ENCODE measurements around the gene MAP3K9. TPM values are rescaled to one million over a fixed set of nuclear protein-coding genes. Genes with fewer than 3 reads are reported as not detected.
"Not testable (repeated sequence)": the region's sequence is repeated elsewhere in the genome, so short reads cannot be mapped to it uniquely, and the experiment has no call there.

Gene MAP3K9
- total RNA-seq: 1 to 10 TPM; 1.6 to 2.5 (median 2.2) TPM
- polyA plus RNA-seq: 1.4 TPM
- long read RNA-seq, donor 1, partial matches to known transcripts: 1 of 3 reads
- long read RNA-seq, donor 1, other reads (novel, unspliced or antisense): 2 of 3 reads
- long read RNA-seq, donor 2: 0 reads
- long read RNA-seq, donor 3, partial matches to known transcripts: 0 of 4 reads
- long read RNA-seq, donor 3, other reads (novel, unspliced or antisense): 4 of 4 reads
- long read RNA-seq, donor 4, partial matches to known transcripts: 1 of 1 reads
- long read RNA-seq, donor 4, other reads (novel, unspliced or antisense): 0 of 1 reads

- peaks cover 2% of the 10 kb centered on the region for H3K4me1 ChIP-seq (ENCODE audit: control insufficient read depth, insufficient read depth, low read length)
- H3K9me3 ChIP-seq (ENCODE audit: control insufficient read depth, low read length): no peaks in the 10 kb centered on the region
- no peaks in the 10 kb centered on the region for H3K27me3 ChIP-seq (ENCODE audit: control insufficient read depth, insufficient read depth)
- no peak within 1 kb of the TSS for H3K27ac ChIP-seq (ENCODE audit: low read length)
- DNase-seq (peak; percentile 82 to 94 (median 93)), ATAC-seq (peak; percentile 96 to 97)
- 2% methylated on average over 89 of the region's 89 CpGs for WGBS
- intact Hi-C loops (cut with DNase I): loop anchor here in 2 of 4 donors (10.0 kb wide), 2 partner anchors 95 to 185 kb away; no protein-coding TSS in a partner anchor
- peak within 1 kb of the TSS; percentile 64 for H3K4me3 ChIP-seq (ENCODE audit: low read length)
Measured at GRCh38 chr14:70809225-70810219, at the start of gene MAP3K9. MAP3K9 (minus strand) TSS chr14:70809513; CDS start chr14:70809171, 342 bp downstream.

- WGBS: 86% methylated on average over 5 of the region's 5 CpGs
- H3K27ac ChIP-seq (ENCODE audit: low read length): no peak overlapping the region
- H3K9me3 ChIP-seq (ENCODE audit: control insufficient read depth, low read length): no peaks in the 10 kb centered on the region
- no peak overlapping the region for H3K4me3 ChIP-seq (ENCODE audit: low read length)
- no peak for DNase-seq
- H3K4me1 ChIP-seq (ENCODE audit: control insufficient read depth, insufficient read depth, low read length): no peaks in the 10 kb centered on the region
- ATAC-seq: no peak
- H3K27me3 ChIP-seq (ENCODE audit: control insufficient read depth, insufficient read depth): no peaks in the 10 kb centered on the region
- intact Hi-C loops (cut with DNase I): no loop called here
Measured at GRCh38 chr14:70858641-70859040, 49.3 kb upstream of the MAP3K9 start.

DNA sequence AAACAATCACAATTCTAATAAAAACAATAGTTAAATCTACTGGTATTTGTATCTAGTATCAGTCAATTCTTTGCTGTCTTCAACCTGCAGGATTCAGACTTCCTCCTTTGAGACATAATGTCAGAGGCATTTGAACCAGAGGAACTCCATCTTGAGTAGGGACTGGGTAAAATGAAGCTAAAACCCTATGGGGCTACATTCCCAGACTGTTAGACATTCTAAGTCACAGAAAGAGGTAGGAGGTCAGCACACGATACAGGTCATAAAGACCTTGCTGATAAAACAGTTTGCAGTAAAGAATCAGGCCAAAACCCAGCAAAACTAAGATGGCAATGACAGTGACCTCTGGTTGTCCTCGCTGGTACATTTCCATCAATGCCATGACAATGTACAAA, 48.2 kb upstream of the MAP3K9 start:
- Histone ChIP-seq H3K4me3 (ENCODE audit: low read length) (no peak overlapping the region), H3K27ac (ENCODE audit: low read length) (no peak overlapping the region), H3K4me1 (ENCODE audit: control insufficient read depth, insufficient read depth, low read length) (no peaks in the 10 kb centered on the region), H3K9me3 (ENCODE audit: control insufficient read depth, low read length) (no peaks in the 10 kb centered on the region), H3K27me3 (ENCODE audit: control insufficient read depth, insufficient read depth) (no peaks in the 10 kb centered on the region)
- intact Hi-C loops (cut with DNase I): no loop called here
- ATAC-seq: no peak
- 95% methylated on average over 2 of the region's 2 CpGs for WGBS
- DNase-seq: no peak

- ATAC-seq (no peak), DNase-seq (no peak)
- no peak overlapping the region for H3K27ac ChIP-seq (ENCODE audit: low read length)
- H3K9me3 ChIP-seq (ENCODE audit: control insufficient read depth, low read length): no peaks in the 10 kb centered on the region
- WGBS: 82% methylated on average over 2 of the region's 2 CpGs
- H3K4me1 ChIP-seq (ENCODE audit: control insufficient read depth, insufficient read depth, low read length): no peaks in the 10 kb centered on the region
- intact Hi-C loops (cut with DNase I): no loop called here
- no peak overlapping the region for H3K4me3 ChIP-seq (ENCODE audit: low read length)
- H3K27me3 ChIP-seq (ENCODE audit: control insufficient read depth, insufficient read depth): no peaks in the 10 kb centered on the region
Measured at GRCh38 chr14:70856851-70857495, 47.7 kb upstream of the MAP3K9 start.

GRCh38 chr14:70855486-70855885, 46.2 kb upstream of the MAP3K9 start:
- intact Hi-C loops (cut with DNase I): no loop called here
- Histone ChIP-seq H3K4me3 (ENCODE audit: low read length) (no peak overlapping the region), H3K27me3 (ENCODE audit: control insufficient read depth, insufficient read depth) (no peaks in the 10 kb centered on the region), H3K9me3 (ENCODE audit: control insufficient read depth, low read length) (no peaks in the 10 kb centered on the region), H3K4me1 (ENCODE audit: control insufficient read depth, insufficient read depth, low read length) (no peaks in the 10 kb centered on the region), H3K27ac (ENCODE audit: low read length) (no peak overlapping the region)
- no peak for ATAC-seq
- no peak for DNase-seq
- 56% methylated on average over 5 of the region's 5 CpGs for WGBS

GRCh38 chr14:70853658-70854057, 44.3 kb upstream of the MAP3K9 start:
- H3K4me3 ChIP-seq (ENCODE audit: low read length); ATAC-seq; H3K27ac ChIP-seq (ENCODE audit: low read length); H3K4me1 ChIP-seq (ENCODE audit: control insufficient read depth, insufficient read depth, low read length); DNase-seq; H3K27me3 ChIP-seq (ENCODE audit: control insufficient read depth, insufficient read depth); intact Hi-C loops (cut with DNase I); H3K9me3 ChIP-seq (ENCODE audit: control insufficient read depth, low read length): not testable (repeated sequence)
- WGBS: 71% methylated on average over 3 of the region's 3 CpGs

DNA sequence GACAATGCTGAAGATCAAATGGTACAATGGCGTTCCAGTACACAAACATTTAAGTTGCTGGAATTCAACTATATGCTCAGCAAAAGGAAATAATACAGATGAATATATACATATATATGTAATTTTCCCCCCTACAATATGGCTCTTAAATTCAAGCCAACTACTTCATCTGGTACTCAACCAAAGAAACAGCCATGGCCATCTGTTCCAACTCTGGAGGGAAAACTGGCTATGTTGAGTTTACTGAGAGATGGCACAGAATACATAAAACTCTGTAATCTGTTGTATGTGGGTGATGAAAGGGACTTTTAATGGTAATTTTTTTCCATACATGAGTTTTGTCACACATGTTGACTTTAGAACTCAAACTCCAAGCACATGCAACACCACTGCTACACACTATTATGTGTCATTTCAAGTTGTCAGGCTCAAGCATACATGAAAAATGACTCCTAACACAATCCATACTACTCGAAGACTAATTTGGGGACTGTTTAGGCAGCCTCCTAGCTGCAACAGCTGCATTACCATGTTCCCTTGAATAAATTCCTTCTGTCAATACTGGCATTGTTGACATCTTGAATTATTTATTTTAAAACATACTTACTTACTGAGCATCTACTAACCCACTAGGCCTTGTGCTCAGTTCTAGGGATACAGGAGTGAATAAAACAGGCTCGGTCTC, 38.2 kb upstream of the MAP3K9 start:
- no peaks in the 10 kb centered on the region for H3K9me3 ChIP-seq (ENCODE audit: control insufficient read depth, low read length)
- no peak overlapping the region for H3K4me3 ChIP-seq (ENCODE audit: low read length)
- intact Hi-C loops (cut with DNase I): no loop called here
- no peak for ATAC-seq
- 90% methylated on average over 3 of the region's 3 CpGs for WGBS
- H3K27me3 ChIP-seq (ENCODE audit: control insufficient read depth, insufficient read depth): no peaks in the 10 kb centered on the region
- DNase-seq: no peak
- H3K4me1 ChIP-seq (ENCODE audit: control insufficient read depth, insufficient read depth, low read length): no peaks in the 10 kb centered on the region
- no peak overlapping the region for H3K27ac ChIP-seq (ENCODE audit: low read length)

- WGBS: 84% methylated on average over 2 of the region's 2 CpGs
- intact Hi-C loops (cut with DNase I): no loop called here
- Histone ChIP-seq H3K27me3 (ENCODE audit: control insufficient read depth, insufficient read depth) (no peaks in the 10 kb centered on the region), H3K4me1 (ENCODE audit: control insufficient read depth, insufficient read depth, low read length) (no peaks in the 10 kb centered on the region), H3K9me3 (ENCODE audit: control insufficient read depth, low read length) (no peaks in the 10 kb centered on the region), H3K4me3 (ENCODE audit: low read length) (no peak overlapping the region), H3K27ac (ENCODE audit: low read length) (no peak overlapping the region)
- DNase-seq: no peak
- no peak for ATAC-seq
Measured at GRCh38 chr14:70845601-70846000, 36.3 kb upstream of the MAP3K9 start.

GRCh38 chr14:70842851-70843462, 33.6 kb upstream of the MAP3K9 start:
- Histone ChIP-seq H3K9me3 (ENCODE audit: control insufficient read depth, low read length) (no peaks in the 10 kb centered on the region), H3K4me1 (ENCODE audit: control insufficient read depth, insufficient read depth, low read length) (no peaks in the 10 kb centered on the region), H3K27ac (ENCODE audit: low read length) (peak overlapping the region; percentile 75), H3K27me3 (ENCODE audit: control insufficient read depth, insufficient read depth) (no peaks in the 10 kb centered on the region), H3K4me3 (ENCODE audit: low read length) (no peak overlapping the region)
- DNase-seq (no peak), ATAC-seq (peak; percentile 85 to 86)
- WGBS: 29% methylated on average over 2 of the region's 2 CpGs
- intact Hi-C loops (cut with DNase I): no loop called here

- H3K27ac ChIP-seq (ENCODE audit: low read length): no peak overlapping the region
- no peak for DNase-seq
- intact Hi-C loops (cut with DNase I): no loop called here
- ATAC-seq: no peak
- WGBS: 85% methylated on average over 4 of the region's 4 CpGs
- H3K27me3 ChIP-seq (ENCODE audit: control insufficient read depth, insufficient read depth): no peaks in the 10 kb centered on the region
- H3K4me3 ChIP-seq (ENCODE audit: low read length): no peak overlapping the region
- H3K4me1 ChIP-seq (ENCODE audit: control insufficient read depth, insufficient read depth, low read length): no peaks in the 10 kb centered on the region
- no peaks in the 10 kb centered on the region for H3K9me3 ChIP-seq (ENCODE audit: control insufficient read depth, low read length)
Measured at GRCh38 chr14:70838076-70838475, 28.8 kb upstream of the MAP3K9 start.
